ENCODE data around the gene SLC19A1. TPM values are rescaled to one million over a fixed set of nuclear protein-coding genes. Genes with fewer than 3 reads are reported as not detected.

Gene SLC19A1
- total RNA-seq, 4 donors from 2014 or later = 7.6 to 12.8 (median 10.3) TPM; not detected in 1

- Histone ChIP-seq H3K9me3 (no peaks in the 10 kb centered on the region), H3K27ac (no peak overlapping the region), H3K4me3 (no peak overlapping the region), H3K27me3 (no peaks in the 10 kb centered on the region), H3K4me1 (no peaks in the 10 kb centered on the region), H3K36me3 (no peaks in the 10 kb centered on the region)
- no peak for TF ChIP-seq POLR2A (IDR thresholded peaks at IDR 0.05)
- TF ChIP-seq, protein P1, sequence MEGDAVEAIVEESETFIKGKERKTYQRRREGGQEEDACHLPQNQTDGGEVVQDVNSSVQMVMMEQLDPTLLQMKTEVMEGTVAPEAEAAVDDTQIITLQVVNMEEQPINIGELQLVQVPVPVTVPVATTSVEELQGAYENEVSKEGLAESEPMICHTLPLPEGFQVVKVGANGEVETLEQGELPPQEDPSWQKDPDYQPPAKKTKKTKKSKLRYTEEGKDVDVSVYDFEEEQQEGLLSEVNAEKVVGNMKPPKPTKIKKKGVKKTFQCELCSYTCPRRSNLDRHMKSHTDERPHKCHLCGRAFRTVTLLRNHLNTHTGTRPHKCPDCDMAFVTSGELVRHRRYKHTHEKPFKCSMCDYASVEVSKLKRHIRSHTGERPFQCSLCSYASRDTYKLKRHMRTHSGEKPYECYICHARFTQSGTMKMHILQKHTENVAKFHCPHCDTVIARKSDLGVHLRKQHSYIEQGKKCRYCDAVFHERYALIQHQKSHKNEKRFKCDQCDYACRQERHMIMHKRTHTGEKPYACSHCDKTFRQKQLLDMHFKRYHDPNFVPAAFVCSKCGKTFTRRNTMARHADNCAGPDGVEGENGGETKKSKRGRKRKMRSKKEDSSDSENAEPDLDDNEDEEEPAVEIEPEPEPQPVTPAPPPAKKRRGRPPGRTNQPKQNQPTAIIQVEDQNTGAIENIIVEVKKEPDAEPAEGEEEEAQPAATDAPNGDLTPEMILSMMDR (IDR thresholded peaks at IDR 0.05) = no peak
- intact Hi-C loops (cut with DNase I; ENCODE audit: low total_unique reads) = no loop called here
- DNase-seq = no peak
These were observed 62.3 kb downstream of the SLC19A1 start for GRCh38 chr21:45479691-45480675.

- no peak for DNase-seq
- no peak for TF ChIP-seq POLR2A (IDR thresholded peaks at IDR 0.05)
- H3K4me3 ChIP-seq = no peak overlapping the region
- no peak overlapping the region for H3K27ac ChIP-seq
- H3K4me1 ChIP-seq = no peaks in the 10 kb centered on the region
- intact Hi-C loops (cut with DNase I; ENCODE audit: low total_unique reads) = no loop called here
- no peaks in the 10 kb centered on the region for H3K36me3 ChIP-seq
- no peaks in the 10 kb centered on the region for H3K27me3 ChIP-seq
- no peaks in the 10 kb centered on the region for H3K9me3 ChIP-seq
These were observed 63.2 kb downstream of the SLC19A1 start for GRCh38 chr21:45478816-45479669.

GRCh38 chr21:45478115-45478801, 64.0 kb downstream of the SLC19A1 start:
- Histone ChIP-seq H3K36me3 (no peaks in the 10 kb centered on the region), H3K27ac (peak overlapping the region in 1 of 2 donors; percentile 22), H3K27me3 (no peaks in the 10 kb centered on the region), H3K4me1 (no peaks in the 10 kb centered on the region), H3K4me3 (no peak overlapping the region), H3K9me3 (no peaks in the 10 kb centered on the region)
- intact Hi-C loops (cut with DNase I; ENCODE audit: low total_unique reads) = no loop called here
- peak; percentile 59 to 73 for DNase-seq
- TF ChIP-seq, protein P1 (IDR thresholded peaks at IDR 0.05) = peak; percentile 66 to 76 (median 72)
- TF ChIP-seq POLR2A (IDR thresholded peaks at IDR 0.05) = no peak

GRCh38 chr21:45477176-45478114, 64.8 kb downstream of the SLC19A1 start:
- no peak overlapping the region for H3K4me3 ChIP-seq
- no peak for TF ChIP-seq POLR2A (IDR thresholded peaks at IDR 0.05)
- TF ChIP-seq, protein P1 (IDR thresholded peaks at IDR 0.05) = no peak
- no peaks in the 10 kb centered on the region for H3K9me3 ChIP-seq
- H3K4me1 ChIP-seq = peaks cover 0 to 7% of the 10 kb centered on the region in 2 donors
- H3K27ac ChIP-seq = peak overlapping the region in 1 of 2 donors; percentile 22
- intact Hi-C loops (cut with DNase I; ENCODE audit: low total_unique reads) = no loop called here
- H3K27me3 ChIP-seq = no peaks in the 10 kb centered on the region
- H3K36me3 ChIP-seq = no peaks in the 10 kb centered on the region
- no peak for DNase-seq
